GM21515 (cell line): ENCODE results near the gene MICAL2.
"Not testable (repeated sequence)": the region's sequence is repeated elsewhere in the genome, so short reads cannot be mapped to it uniquely, and the experiment has no call there.

ENCODE experiments used
- ATAC-seq: cut with Tn5 transposase; IDR thresholded peaks from one replicate; pipeline ENCODE4 v1.9.1; 2021; ENCODE audit not compliant: unreplicated experiment

The MICAL2 gene

DNA sequence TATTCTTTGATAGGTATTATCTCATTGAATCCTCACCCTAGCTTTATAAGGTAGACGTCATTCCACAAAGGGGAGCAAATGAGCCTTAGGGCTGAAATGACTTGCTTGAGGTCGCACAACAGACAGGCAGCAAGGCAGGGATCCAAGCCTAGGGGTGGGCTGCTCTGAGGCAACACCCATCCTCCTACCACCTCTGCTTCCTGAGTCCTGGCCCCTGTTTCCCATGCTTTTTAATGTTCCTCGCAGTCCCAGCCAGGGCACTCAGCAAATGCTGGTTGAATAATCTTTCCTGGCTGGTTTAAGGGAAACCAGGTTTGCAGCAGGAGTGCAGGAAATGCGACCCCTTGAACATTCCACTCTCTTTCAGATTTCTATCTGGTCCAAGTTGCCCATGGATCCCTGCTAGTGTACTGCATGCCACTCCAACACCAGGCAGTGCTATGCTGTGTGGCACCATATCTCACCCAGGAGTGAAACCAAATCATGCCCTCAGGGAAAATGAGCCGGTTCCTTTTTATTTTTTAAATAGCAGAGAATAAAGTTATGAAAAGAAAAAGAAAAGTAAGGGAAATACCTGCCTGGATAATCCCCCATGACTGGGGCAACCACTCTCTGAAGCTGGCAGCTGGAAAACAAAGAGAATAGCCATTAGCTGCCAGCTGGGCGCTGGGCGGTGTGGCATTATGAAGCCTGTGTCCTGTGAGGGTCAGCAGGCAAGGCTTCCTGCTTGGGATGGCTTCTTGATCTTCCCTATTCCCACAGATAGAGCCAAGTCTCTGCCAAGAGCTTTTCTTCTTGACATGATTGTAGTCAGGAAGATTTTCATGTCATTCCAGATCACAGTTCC is 21.8 kb downstream of the MICAL2 start:
- no peak for ATAC-seq

- ATAC-seq: no peak
Observed at GRCh38 chr11:12132790-12133145, 22.4 kb downstream of the MICAL2 start.

DNA sequence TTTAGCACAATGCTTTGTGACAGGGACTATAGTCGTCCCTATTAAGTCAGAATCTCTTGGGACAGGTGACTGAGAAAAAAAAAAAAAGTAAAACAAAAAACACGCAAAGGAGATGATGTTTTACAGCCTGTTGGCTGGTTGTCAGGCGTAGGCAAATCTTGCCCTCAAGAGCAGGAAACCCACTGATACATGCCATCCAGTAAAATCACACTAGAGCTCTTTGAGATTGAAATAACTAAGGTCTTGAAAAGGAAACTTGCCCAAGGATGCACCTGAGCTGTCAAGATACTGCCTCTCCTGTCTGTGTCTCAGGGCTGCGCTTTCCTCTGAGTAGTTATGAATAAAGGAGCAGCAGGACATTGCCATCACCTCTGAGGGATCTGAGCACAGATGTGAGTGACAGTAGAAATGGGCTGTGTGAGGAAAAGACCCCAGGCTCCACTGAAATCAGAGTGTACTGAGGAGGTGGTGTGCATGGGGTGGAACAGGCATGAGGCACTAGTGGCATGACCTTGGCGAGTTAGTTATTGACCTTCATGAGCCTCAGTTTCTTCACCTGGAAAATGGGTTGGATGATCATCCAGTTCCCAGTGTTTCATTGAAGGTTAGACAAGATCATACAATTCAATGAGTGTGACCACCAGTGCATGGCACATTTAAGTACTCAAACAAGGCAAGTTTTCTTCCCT is 23.3 kb downstream of the MICAL2 start:
- ATAC-seq: no peak

DNA sequence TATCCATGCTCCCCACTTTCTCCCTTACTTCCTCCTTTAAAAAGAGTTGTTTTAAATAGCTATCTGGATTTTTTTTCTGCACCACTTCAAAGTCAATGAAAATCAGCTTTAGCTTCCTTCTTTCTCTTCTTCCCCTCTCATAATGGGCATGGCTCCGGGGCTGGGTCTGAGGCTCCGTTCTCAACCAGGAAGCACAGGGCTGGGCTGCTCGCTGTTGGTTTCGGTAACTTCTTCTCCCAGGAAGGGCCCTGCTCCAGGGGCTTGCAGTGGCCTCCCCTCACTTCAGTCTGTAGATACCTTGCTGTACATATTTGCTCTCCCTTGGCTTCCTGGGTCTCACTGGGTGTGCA is 23.8 kb downstream of the MICAL2 start:
- no peak for ATAC-seq

GRCh38 chr11:12135185-12135584 is 24.8 kb downstream of the MICAL2 start:
- ATAC-seq: no peak

DNA sequence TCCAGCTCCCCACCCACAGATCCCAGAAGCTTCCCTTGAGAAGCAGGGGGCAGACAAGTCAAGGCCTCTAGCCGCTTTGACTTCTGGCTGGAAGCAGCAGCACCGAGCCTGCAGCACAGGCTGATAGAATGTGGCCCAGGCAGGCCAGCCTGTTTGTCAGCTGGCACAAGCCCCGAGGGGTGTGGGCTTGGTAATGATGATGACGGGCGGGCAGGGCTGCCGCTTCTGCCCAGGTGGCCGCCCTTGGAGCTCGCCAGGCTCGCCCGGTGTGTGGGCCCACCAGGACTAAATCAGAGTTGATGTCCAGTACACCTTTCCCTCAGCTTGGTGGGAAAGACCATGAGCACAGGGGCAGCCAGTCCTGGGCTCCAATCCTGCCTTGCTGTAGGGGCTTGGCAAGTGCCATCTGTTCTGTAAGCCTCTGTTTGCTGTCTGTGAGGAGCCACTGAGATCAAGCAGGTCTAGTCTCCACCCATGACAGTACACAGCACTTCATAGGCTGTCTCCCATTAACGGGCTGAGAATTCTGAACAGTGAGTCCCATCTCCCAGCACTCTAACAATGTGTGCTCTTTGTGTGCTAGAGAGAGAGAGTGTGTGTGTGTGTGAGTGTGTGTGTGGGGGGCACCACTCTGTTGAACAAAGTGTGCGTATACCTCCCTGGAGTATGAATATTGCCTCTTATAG is 26.8 kb downstream of the MICAL2 start:
- no peak for ATAC-seq

GRCh38 chr11:12137938-12138731 is 27.7 kb downstream of the MICAL2 start:
- no peak for ATAC-seq

DNA sequence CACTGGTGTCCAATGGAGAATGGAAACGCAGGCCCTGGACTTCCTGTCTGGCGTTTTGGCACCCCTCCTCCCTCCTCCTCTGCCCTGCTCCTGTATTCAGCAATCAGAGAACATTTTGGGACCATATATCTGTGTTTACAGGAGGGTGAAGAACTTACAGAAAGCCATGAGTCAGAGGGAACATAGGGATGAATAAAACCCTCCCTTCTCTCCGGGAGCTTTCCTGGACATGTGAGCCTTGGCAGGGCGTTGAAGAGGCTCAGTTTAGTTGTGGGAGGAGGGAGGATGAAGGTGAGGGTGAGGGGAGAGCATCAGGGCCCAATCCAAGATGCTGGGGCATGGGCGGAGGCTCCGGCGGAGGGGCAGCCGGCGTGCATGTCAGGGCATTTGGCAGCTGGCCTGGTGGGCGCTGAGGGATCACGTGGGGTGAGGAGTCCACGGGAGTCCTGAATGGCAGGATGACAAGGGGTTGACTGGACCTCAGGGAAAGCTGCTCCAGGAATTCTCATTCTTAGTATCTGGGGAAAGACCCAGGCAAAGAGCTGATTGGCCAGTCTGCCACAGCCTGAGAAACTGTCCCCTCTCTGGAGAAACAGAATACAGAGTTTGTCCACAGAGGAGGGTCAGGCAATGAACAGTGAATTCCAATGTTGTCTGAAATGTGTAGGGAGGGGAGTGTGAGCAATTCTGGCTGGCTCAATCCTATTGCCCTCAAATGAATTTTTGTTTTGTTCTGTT is 28.9 kb downstream of the MICAL2 start:
- ATAC-seq: no peak

DNA sequence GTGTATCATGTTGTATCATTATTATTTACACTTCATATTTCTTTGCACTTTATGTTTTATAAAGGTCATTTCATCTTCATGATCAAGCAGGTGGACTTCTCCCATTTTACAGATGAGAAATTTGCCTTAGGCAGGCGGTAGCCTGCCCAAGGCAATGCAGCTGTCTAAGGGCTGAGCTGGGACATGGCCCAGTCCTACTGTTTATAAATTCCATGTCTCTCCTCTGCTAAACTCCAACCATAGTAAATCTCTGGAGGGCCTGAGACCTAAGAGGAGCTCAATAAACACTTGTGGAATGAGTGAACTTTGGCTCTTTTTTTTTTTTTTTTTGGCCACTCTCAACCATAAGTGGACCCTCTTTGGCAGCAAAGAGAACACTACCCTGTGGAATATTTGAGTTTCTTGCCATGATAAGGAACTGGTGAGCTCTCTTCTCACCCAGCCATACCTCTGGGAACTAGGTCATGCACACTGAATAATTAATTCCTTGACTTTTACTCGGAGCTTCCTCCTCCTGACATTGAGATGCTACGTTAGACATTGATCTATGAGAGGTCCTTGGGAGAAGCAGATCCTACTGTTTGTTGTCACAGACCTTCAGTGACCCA is 29.9 kb downstream of the MICAL2 start:
- ATAC-seq: no peak

DNA sequence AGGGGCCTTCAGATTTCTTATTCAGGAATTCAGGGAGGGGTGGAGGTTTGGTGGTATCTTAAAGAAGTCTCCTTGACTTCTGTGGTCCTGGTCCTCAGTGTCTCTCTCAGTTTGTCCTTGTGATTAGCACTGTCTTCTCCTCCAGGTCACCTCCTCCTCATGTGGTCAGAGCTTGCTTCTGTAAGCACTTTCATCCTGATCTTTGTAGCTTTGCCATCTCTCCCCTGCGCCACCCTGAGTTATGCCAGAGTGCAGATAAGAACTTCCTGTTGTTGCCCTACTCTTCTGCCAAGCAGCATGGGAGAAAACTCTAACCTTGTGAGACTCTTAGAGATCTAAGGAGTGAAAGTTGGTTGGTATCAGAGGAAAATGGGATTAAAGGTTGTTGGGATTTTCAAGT is 30.9 kb downstream of the MICAL2 start:
- ATAC-seq: no peak

- no peak for ATAC-seq
Observed at GRCh38 chr11:12142176-12142575, 31.8 kb downstream of the MICAL2 start.

DNA sequence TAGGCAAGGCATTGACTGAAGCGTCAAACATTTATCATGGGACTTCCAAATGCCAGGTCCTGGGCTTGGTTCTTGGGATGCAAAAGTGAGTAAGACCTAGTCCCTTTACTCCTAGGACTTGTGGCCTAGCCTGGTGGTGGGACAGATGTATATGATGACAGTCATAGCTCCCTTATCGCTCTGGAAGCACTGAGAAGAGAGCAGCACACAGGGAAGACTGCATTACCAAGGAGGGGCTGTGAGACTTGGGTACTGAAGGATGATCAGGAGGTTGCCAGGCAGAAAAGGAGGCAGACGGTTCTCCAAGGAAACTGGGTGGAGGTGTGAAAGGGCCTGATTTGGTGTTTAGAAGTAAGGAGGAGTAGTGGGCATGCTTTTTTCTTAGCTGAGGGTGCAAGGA is 32.5 kb downstream of the MICAL2 start:
- no peak for ATAC-seq

DNA sequence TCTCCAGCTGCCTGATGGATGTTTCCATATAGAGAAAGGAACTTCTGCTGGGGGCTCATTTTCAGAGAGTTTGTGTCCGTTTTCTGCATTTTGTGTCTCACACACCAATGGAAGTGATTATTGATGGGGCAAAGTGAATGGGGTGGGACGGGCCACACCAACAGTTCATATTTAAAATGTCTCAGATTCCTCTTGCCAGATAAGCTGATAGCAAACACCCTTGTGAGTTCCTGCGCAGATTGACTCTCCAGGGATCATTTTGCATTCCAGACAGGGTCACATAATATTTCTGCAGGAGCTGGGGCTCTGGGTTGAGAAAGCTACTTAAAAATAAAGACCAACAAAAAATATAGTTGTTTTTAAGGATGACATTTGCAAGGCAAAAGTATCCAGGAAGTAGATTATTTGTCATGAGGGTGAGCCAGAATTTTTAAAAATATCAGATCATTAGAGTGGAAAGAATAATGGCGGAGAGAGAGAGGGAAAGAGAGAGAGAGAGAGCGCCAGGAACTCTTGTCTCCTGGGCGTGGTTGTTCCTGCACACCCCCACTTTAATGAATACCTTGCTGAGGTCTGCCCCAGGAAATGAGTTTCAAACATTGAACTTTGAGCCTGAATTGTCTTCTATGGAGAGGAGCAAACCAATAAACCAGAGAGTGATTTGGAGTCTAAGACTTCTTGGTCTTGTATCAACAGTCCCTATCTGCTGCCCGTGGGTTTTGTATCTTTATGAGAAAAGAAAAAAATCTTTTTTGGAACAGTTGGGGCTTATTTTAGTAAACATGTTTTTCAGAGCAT is 33.3 kb downstream of the MICAL2 start:
- ATAC-seq: no peak

DNA sequence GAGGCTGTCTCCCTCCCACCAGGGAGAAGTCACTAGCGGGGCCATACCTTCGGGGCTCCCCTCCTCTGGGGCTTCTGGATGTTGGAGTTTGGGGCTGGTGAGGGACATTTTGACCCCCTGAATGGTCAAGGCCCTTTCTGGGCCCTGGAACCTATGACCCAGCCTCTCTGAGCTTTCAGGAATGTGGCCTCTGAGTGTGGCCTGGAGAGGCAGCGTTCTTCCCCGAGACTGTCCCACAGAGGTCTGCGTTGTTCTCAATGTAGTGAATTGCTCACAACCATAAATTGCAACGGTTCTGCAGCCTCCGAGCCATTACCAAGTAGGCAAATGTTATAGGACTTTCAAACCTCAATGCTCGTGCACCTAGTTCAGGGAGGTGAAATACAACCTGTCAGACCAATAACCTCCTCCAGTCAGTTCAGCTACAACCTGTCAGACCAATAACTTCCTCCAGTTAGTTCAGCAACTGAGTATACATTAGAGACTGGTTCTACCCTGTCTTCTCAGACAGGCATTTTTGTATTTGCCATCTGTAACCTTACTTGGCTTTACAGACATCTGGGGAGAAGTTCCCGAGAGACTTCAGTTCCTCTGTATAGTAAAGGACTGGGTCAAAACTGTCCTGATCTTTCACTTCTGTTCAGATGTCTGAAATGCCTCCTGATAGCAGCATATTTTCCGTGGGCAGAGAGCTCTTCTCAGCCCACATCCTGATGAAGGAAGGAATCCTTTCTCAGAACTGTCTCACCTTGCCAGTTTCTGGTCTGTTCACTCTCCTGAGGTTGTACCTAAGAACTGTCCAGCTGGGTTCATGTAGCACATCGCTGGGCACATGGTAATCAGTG is 34.2 kb downstream of the MICAL2 start:
- no peak for ATAC-seq

- ATAC-seq: not testable (repeated sequence)
Observed at GRCh38 chr11:12146678-12147077, 36.3 kb downstream of the MICAL2 start.

- no peak for ATAC-seq
Observed at GRCh38 chr11:12147827-12148226, 37.4 kb downstream of the MICAL2 start.

- ATAC-seq: no peak
Observed at GRCh38 chr11:12148466-12148865, 38.1 kb downstream of the MICAL2 start.

- no peak for ATAC-seq
Observed at GRCh38 chr11:12148882-12149281, 38.5 kb downstream of the MICAL2 start.
